HCT116 (cell line): ENCODE data around the gene ZNF749. TPM values are rescaled to one million over a fixed set of nuclear protein-coding genes. Genes with fewer than 3 reads are reported as not detected.

Experiments
- ATAC-seq: fragments of 200-7000 bp; cut with Tn5 transposase; 2 replicates; pipeline ENCODE4 v1.9.1; 2020; ENCODE audit warnings: mild to moderate bottlenecking, moderate library complexity
- BruUV-seq: library from RNA; stranded (reverse); fragments of 400-500 nt; replicated peaks from 2 replicates; lab custom pipeline; 2021; lab: Mats Ljungman, UMichigan
- CTCF ChIA-PET: fragments of 300-600 bp; sonication (Branson Sonifier 250); formaldehyde crosslinking; loops from one replicate; lab custom pipeline; 2021; ENCODE audit warnings: antibody characterized with exemption; lab: Charles Lee
- POLR2A ChIA-PET: fragments of 300-600, 350-600 bp; sonication (Branson Sonifier 250); formaldehyde crosslinking; loops from one replicate; lab custom pipeline; 2021; ENCODE audit warnings: antibody characterized with exemption; lab: Charles Lee
- RAD21 ChIA-PET, 2 experiments: fragments of 300-600 bp; sonication (Branson Sonifier 250); formaldehyde crosslinking; loops; one replicate each; lab custom pipeline; 2023; ENCODE audit warnings: low total read pairs in 2 of 2; ENCODE audit not compliant: uncharacterized antibody in 2 of 2, unreplicated experiment in 2 of 2, low non-redundant PET in 1 of 2; lab: Charles Lee
- DNase-seq: peaks from one replicate; pipeline ENCODE4 v3.0.0-alpha.2; 2010; ENCODE audit warnings: low read depth, low spot score
- H2AFZ ChIP-seq: fragments of 200-600 bp; shearing (Covaris generic), sonication (generic); 2 replicates; pipeline ENCODE4 v1.6.1; 2017; ENCODE audit warnings: low read depth, mixed run types, mixed read lengths, antibody characterized with exemption, low read length; ENCODE audit not compliant: poor library complexity, severe bottlenecking
- H3K27ac ChIP-seq: 2 replicates; pipeline ENCODE4 v1.5.1; 2012; ENCODE audit warnings: low read depth, low read length
- H3K27me3 ChIP-seq: fragments of 200-600 bp; sonication (generic); 2 replicates; pipeline ENCODE4 v1.6.1; 2016; ENCODE audit warnings: mixed run types, low read length, mixed read lengths; ENCODE audit not compliant: insufficient read depth
- H3K36me3 ChIP-seq, 2 experiments: fragments of 200-500 bp in 1 of 2; fragments of 200-600 bp in 1 of 2; sonication (Bioruptor generic) in 1 of 2; sonication (generic) in 1 of 2; 2 replicates each; pipeline versions ENCODE4 v1.5.1 to v1.6.1; 2014 to 2016; ENCODE audit warnings: low read length in 2 of 2, inconsistent platforms in 1 of 2, mixed read lengths in 1 of 2, mixed run types in 1 of 2; ENCODE audit not compliant: insufficient read depth in 2 of 2, control insufficient read depth in 1 of 2
- H3K4me1 ChIP-seq, 2 experiments: fragments of 200-600 bp in 1 of 2; sonication (generic) in 1 of 2; 2 replicates each; pipeline versions ENCODE4 v1.5.1 to v1.6.1; 2012 to 2017; ENCODE audit warnings: low read length in 2 of 2, inconsistent platforms in 1 of 2, mild to moderate bottlenecking in 1 of 2, mixed read lengths in 1 of 2, mixed run types in 1 of 2, moderate library complexity in 1 of 2; ENCODE audit not compliant: insufficient read depth in 2 of 2, control insufficient read depth in 1 of 2
- H3K4me2 ChIP-seq: fragments of 200-600 bp; sonication (generic); 2 replicates; pipeline ENCODE4 v1.6.1; 2017; ENCODE audit warnings: mixed run types, low read length, mixed read lengths
- H3K4me3 ChIP-seq, 2 experiments: fragments of 200-600 bp in 1 of 2; sonication (generic) in 1 of 2; replicated peaks in 1 of 2; 2 replicates each; pipeline ENCODE4 v1.5.1; 2011 to 2016; ENCODE audit warnings: low read length in 2 of 2, control low read depth in 1 of 2, low read depth in 1 of 2, mild to moderate bottlenecking in 1 of 2, mixed read lengths in 1 of 2, mixed run types in 1 of 2
- H3K79me2 ChIP-seq: fragments of 200-600 bp; sonication (generic); 2 replicates; pipeline ENCODE4 v1.6.1; 2017; ENCODE audit warnings: mild to moderate bottlenecking, mixed run types, low read length, moderate library complexity, mixed read lengths; ENCODE audit not compliant: insufficient read depth
- H3K9ac ChIP-seq: fragments of 200-600 bp; sonication (generic); 2 replicates; pipeline ENCODE4 v1.6.1; 2016; ENCODE audit warnings: low read length, mixed read lengths
- H3K9me2 ChIP-seq: fragments of 200-600 bp; sonication (generic), shearing (Covaris generic); 2 replicates; pipeline ENCODE4 v1.6.1; 2017; ENCODE audit warnings: mixed run types, mild to moderate bottlenecking, moderate library complexity; ENCODE audit not compliant: insufficient read depth
- H3K9me3 ChIP-seq, 2 experiments: fragments of 200-500 bp in 1 of 2; fragments of 200-600 bp in 1 of 2; sonication (Bioruptor generic) in 1 of 2; sonication (generic) in 1 of 2; 2 replicates each; pipeline ENCODE4 v1.6.1; 2014 to 2017; ENCODE audit warnings: low read length in 2 of 2, mixed read lengths in 2 of 2, inconsistent platforms in 1 of 2, low read depth in 1 of 2, mild to moderate bottlenecking in 1 of 2, mixed run types in 1 of 2, moderate library complexity in 1 of 2; ENCODE audit not compliant: control insufficient read depth in 1 of 2, insufficient read depth in 1 of 2
- H4K20me1 ChIP-seq: fragments of 200-600 bp; sonication (generic), shearing (Covaris generic); 2 replicates; pipeline ENCODE4 v1.6.1; 2017; ENCODE audit warnings: mixed run types, mild to moderate bottlenecking, moderate library complexity; ENCODE audit not compliant: insufficient read depth
- ATF3 ChIP-seq: IDR thresholded peaks from 2 replicates; pipeline ENCODE4 v1.6.1; 2012
- CBX3 ChIP-seq: IDR thresholded peaks from 2 replicates; pipeline ENCODE4 v1.6.1; 2012; ENCODE audit warnings: low read depth
- CEBPB ChIP-seq: IDR thresholded peaks from 2 replicates; pipeline ENCODE4 v1.6.1; 2012; ENCODE audit warnings: low read depth
- ELF1 ChIP-seq: IDR thresholded peaks from 2 replicates; pipeline ENCODE4 v1.6.1; 2012; ENCODE audit warnings: low read depth, borderline replicate concordance
- EZH2 ChIP-seq: fragments of 200-600 bp; sonication (generic); IDR thresholded peaks from 2 replicates; pipeline ENCODE4 v1.6.1; 2017; ENCODE audit warnings: antibody characterized with exemption, mixed run types
- EZH2phosphoT487 ChIP-seq: fragments of 200-600 bp; IDR thresholded peaks from 2 replicates; pipeline ENCODE4 v1.6.1; 2018; ENCODE audit warnings: antibody characterized with exemption, borderline replicate concordance
- MAX ChIP-seq: IDR thresholded peaks from 2 replicates; pipeline ENCODE4 v1.6.1; 2012
- POLR2A ChIP-seq: IDR thresholded peaks from 2 replicates; pipeline ENCODE4 v1.7.0; 2011; ENCODE audit warnings: borderline replicate concordance; ENCODE audit not compliant: insufficient read depth, insufficient read length; ENCODE audit errors: extremely low read depth
- POLR2AphosphoS5 ChIP-seq: IDR thresholded peaks from 2 replicates; pipeline ENCODE4 v1.6.1; 2011; ENCODE audit warnings: mild to moderate bottlenecking, low read depth, low read length, moderate library complexity
- SIN3A ChIP-seq: IDR thresholded peaks from 2 replicates; pipeline ENCODE4 v1.6.1; 2012; ENCODE audit warnings: low read depth
- SP1 ChIP-seq: IDR thresholded peaks from 2 replicates; pipeline ENCODE4 v1.6.1; 2012; ENCODE audit warnings: low read depth
- SRF ChIP-seq: IDR thresholded peaks from 2 replicates; pipeline ENCODE4 v1.6.1; 2012; ENCODE audit warnings: low read depth
- TCF7L2 ChIP-seq: IDR thresholded peaks from 2 replicates; pipeline ENCODE4 v1.7.0; 2011; ENCODE audit warnings: borderline replicate concordance, inconsistent platforms; ENCODE audit not compliant: insufficient read depth, insufficient read length; ENCODE audit errors: extremely low read depth
- YY1 ChIP-seq: IDR thresholded peaks from 2 replicates; pipeline ENCODE4 v1.6.1; 2011; ENCODE audit warnings: low read length, low read depth, moderate library complexity, mild to moderate bottlenecking; ENCODE audit not compliant: insufficient replicate concordance; ENCODE audit errors: extremely low read depth
- ZBTB33 ChIP-seq: IDR thresholded peaks from 2 replicates; pipeline ENCODE4 v1.6.1; 2011; ENCODE audit warnings: mild to moderate bottlenecking, low read length, moderate library complexity; ENCODE audit not compliant: insufficient replicate concordance; ENCODE audit errors: extremely low read depth
- ZFX ChIP-seq: fragments of 450-650 bp; IDR thresholded peaks from 2 replicates; pipeline ENCODE4 v1.6.1; 2017
- ZNF274 ChIP-seq: fragments of 200-500 bp; sonication (Bioruptor generic); IDR thresholded peaks from 2 replicates; pipeline ENCODE4 v1.6.1; 2014; ENCODE audit warnings: mild to moderate bottlenecking, low read depth, low read length, inconsistent platforms
- intact Hi-C: fragments of 100-400 bp; cut with micrococcal nuclease; formaldehyde crosslinking; loops from 2 replicates; pipeline ENCODE4 v1.10.0; 2022
- total RNA-seq: library from RNA; stranded (reverse); gene quantifications from one replicate; pipeline ENCODE4 v1.2.1, GENCODE V29; 2021; ENCODE audit not compliant: unreplicated experiment
- TF ChIP-seq, protein P1 (sequence below): IDR thresholded peaks from 2 replicates; pipeline ENCODE4 v1.6.1; 2012; ENCODE audit warnings: low read depth
- TF ChIP-seq, protein P2 (sequence below), 3 experiments: fragments of 200-600 bp in 1 of 3; sonication (generic) in 1 of 3; IDR thresholded peaks in 2 of 3; conservative IDR thresholded peaks in 1 of 3; 2 replicates each; pipeline ENCODE4 v1.5.1; 2012 to 2017; ENCODE audit warnings: low read depth in 2 of 3, low read length in 2 of 3, antibody characterized with exemption in 1 of 3, borderline replicate concordance in 1 of 3, control low read depth in 1 of 3, mild to moderate bottlenecking in 1 of 3, mixed read lengths in 1 of 3, mixed run types in 1 of 3, moderate library complexity in 1 of 3; ENCODE audit not compliant: insufficient read depth in 1 of 3

Gene ZNF749
- total RNA-seq, 1 experiment from 2014 or later: 18.0 TPM

DNA sequence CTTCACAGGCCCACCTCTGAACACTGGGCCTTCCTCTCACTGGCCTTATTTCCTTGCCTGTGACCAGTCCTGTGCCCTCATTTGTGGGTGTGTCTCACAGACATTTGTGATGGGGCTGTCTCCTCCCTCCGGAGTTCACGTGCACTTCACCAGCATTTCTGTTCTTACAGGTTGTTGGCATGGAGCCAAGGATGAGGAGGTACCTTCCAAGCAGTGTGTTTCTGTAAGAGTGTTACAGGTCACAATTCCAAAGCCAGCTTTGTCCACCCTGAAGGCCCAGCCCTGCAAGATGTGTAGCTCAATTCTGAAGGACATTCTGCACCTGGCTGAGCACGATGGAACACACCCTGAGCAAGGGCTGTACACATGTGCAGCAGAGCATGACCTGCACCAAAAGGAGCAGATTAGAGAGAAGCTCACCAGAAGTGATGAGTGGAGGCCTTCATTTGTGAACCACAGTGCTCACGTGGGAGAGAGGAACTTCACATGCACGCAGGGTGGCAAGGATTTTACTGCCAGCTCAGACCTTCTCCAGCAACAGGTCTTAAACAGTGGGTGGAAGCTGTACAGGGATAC lies 8.1 kb downstream of the ZNF749 start:
- Histone ChIP-seq H4K20me1 (no peaks in the 10 kb centered on the region), H3K9me3 (peaks cover 0 to 9% of the 10 kb centered on the region in 2 experiments; a peak in 2 of 4 replicates), H3K4me1 (no peaks in the 10 kb centered on the region), H3K79me2 (peaks cover 39% of the 10 kb centered on the region), H3K27me3 (no peaks in the 10 kb centered on the region), H3K4me2 (no peak overlapping the region), H3K9ac (no peak overlapping the region), H3K9me2 (no peaks in the 10 kb centered on the region), H2AFZ (no peak overlapping the region), H3K4me3 (no peak overlapping the region), H3K27ac (no peak overlapping the region), H3K36me3 (peaks cover 10 to 31% of the 10 kb centered on the region in 2 experiments; a peak in 3 of 4 replicates)
- ATAC-seq (no peak), DNase-seq (no peak)
- TF ChIP-seq SP1 (no peak), POLR2AphosphoS5 (no peak), YY1 (no peak), ZNF274 (no peak), TCF7L2 (no peak), POLR2A (no peak), EZH2phosphoT487 (no peak), MAX (no peak), CBX3 (no peak), SRF (no peak), SIN3A (no peak), CEBPB (no peak), ZBTB33 (no peak), ATF3 (no peak), ZFX (no peak), ELF1 (no peak), EZH2 (no peak)
- TF ChIP-seq, protein P1, sequence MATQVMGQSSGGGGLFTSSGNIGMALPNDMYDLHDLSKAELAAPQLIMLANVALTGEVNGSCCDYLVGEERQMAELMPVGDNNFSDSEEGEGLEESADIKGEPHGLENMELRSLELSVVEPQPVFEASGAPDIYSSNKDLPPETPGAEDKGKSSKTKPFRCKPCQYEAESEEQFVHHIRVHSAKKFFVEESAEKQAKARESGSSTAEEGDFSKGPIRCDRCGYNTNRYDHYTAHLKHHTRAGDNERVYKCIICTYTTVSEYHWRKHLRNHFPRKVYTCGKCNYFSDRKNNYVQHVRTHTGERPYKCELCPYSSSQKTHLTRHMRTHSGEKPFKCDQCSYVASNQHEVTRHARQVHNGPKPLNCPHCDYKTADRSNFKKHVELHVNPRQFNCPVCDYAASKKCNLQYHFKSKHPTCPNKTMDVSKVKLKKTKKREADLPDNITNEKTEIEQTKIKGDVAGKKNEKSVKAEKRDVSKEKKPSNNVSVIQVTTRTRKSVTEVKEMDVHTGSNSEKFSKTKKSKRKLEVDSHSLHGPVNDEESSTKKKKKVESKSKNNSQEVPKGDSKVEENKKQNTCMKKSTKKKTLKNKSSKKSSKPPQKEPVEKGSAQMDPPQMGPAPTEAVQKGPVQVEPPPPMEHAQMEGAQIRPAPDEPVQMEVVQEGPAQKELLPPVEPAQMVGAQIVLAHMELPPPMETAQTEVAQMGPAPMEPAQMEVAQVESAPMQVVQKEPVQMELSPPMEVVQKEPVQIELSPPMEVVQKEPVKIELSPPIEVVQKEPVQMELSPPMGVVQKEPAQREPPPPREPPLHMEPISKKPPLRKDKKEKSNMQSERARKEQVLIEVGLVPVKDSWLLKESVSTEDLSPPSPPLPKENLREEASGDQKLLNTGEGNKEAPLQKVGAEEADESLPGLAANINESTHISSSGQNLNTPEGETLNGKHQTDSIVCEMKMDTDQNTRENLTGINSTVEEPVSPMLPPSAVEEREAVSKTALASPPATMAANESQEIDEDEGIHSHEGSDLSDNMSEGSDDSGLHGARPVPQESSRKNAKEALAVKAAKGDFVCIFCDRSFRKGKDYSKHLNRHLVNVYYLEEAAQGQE: no peak
- TF ChIP-seq, protein P2, sequence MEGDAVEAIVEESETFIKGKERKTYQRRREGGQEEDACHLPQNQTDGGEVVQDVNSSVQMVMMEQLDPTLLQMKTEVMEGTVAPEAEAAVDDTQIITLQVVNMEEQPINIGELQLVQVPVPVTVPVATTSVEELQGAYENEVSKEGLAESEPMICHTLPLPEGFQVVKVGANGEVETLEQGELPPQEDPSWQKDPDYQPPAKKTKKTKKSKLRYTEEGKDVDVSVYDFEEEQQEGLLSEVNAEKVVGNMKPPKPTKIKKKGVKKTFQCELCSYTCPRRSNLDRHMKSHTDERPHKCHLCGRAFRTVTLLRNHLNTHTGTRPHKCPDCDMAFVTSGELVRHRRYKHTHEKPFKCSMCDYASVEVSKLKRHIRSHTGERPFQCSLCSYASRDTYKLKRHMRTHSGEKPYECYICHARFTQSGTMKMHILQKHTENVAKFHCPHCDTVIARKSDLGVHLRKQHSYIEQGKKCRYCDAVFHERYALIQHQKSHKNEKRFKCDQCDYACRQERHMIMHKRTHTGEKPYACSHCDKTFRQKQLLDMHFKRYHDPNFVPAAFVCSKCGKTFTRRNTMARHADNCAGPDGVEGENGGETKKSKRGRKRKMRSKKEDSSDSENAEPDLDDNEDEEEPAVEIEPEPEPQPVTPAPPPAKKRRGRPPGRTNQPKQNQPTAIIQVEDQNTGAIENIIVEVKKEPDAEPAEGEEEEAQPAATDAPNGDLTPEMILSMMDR (IDR thresholded peaks at IDR 0.05 in 2 of 3, conservative IDR thresholded peaks at IDR 0.05 in 1 of 3; ENCODE audit: borderline replicate concordance in 1 of 3, insufficient read depth in 1 of 3, low read depth in 2 of 3, low read length in 2 of 3): no peak
- no TSS peak for BruUV-seq
- intact Hi-C loops: no loop called here
- CTCF ChIA-PET: no interaction called here
- RAD21 ChIA-PET: no interaction called here
- POLR2A ChIA-PET: no interaction called here
